GM19452 (cell line): ENCODE measurements around the gene NUDT16.

Source experiments
- ATAC-seq: cut with Tn5 transposase; IDR thresholded peaks from one replicate; pipeline ENCODE4 v1.9.1; 2021; ENCODE audit not compliant: unreplicated experiment

The NUDT16 gene

DNA sequence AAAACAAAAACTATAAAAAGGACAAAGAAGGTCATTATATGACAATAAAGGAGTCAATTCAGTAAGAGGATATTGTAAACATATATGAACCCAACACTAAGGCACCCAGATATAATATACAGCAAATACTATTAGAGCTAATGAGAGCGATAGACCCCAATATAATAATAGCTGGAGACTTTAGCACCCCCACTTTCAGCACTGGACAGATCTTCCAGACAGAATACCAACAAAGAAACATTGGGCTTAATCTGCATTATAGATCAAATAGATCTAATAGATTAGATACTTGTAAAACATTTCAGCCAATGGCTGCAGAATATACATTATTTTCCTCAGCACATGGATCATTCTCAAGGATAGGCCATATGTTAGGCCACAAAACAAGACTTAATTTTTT lies 53.4 kb downstream of the NUDT16 start:
- ATAC-seq, result no peak
